Heart left ventricle (tissue), 16 donors: Measurements from ENCODE around the gene CASK. TPM values are rescaled to one million over a fixed set of nuclear protein-coding genes. Genes with fewer than 3 reads are reported as not detected.

Experiments
- ATAC-seq, 4 donors: fragments of 200-7000 bp; cut with Tn5 transposase; one replicate each; pipeline ENCODE4 v1.9.1; 2020 to 2022; ENCODE audit warnings: moderate library complexity in 4 of 4, mild to moderate bottlenecking in 3 of 4, moderate number of reproducible peaks in 1 of 4
- DNase-seq, 5 donors: peaks; one replicate each; pipeline ENCODE4 v3.0.0-alpha.2; 2020
- H3K27ac ChIP-seq, 12 donors: fragments of 200-600 bp; sonication (generic) in 4 of 12; one replicate each; pipeline versions ENCODE4 v1.5.0 to v1.8.0; 2016 to 2022; ENCODE audit warnings: mild to moderate bottlenecking in 2 of 12
- H3K27me3 ChIP-seq, 9 donors: fragments of 200-600 bp; sonication (generic) in 2 of 9; one replicate each; pipeline versions ENCODE4 v1.5.1 to v1.8.0; 2016 to 2022; ENCODE audit warnings: mild to moderate bottlenecking in 3 of 9
- H3K36me3 ChIP-seq, 9 donors: fragments of 200-600 bp; sonication (generic) in 2 of 9; one replicate each; pipeline versions ENCODE4 v1.5.0 to v1.8.0; 2018 to 2022; ENCODE audit warnings: mild to moderate bottlenecking in 2 of 9
- H3K4me1 ChIP-seq, 12 donors: fragments of 200-600 bp; sonication (generic) in 4 of 12; one replicate each; pipeline versions ENCODE4 v1.5.0 to v1.8.0; 2016 to 2022; ENCODE audit warnings: mild to moderate bottlenecking in 3 of 12
- H3K4me3 ChIP-seq, 12 donors: fragments of 200-600 bp; sonication (generic) in 4 of 12; one replicate each; pipeline versions ENCODE4 v1.5.0 to v1.8.0; 2017 to 2022; ENCODE audit warnings: mild to moderate bottlenecking in 9 of 12, moderate library complexity in 4 of 12
- H3K9me3 ChIP-seq, 12 donors: fragments of 200-600 bp; sonication (generic) in 4 of 12; one replicate each; pipeline versions ENCODE4 v1.5.0 to v1.8.0; 2016 to 2022; ENCODE audit warnings: mild to moderate bottlenecking in 1 of 12
- CTCF ChIP-seq, 12 donors: fragments of 200-600 bp; sonication (generic) in 4 of 12; IDR thresholded peaks; one replicate each; pipeline versions ENCODE4 v1.5.0 to v1.8.0; 2018 to 2022; ENCODE audit warnings: antibody characterized with exemption in 12 of 12, mild to moderate bottlenecking in 5 of 12
- POLR2A ChIP-seq, 2 donors: fragments of 450-650 bp; IDR thresholded peaks; one replicate each; pipeline ENCODE4 v1.6.1; 2017; ENCODE audit warnings: antibody characterized with exemption in 2 of 2, mild to moderate bottlenecking in 2 of 2, moderate library complexity in 2 of 2
- WGBS, 4 donors: extraction: QIAGEN DNeasy Blood & Tissue Kit in 2 of 4; methylation state at CpG; one replicate each; pipeline versions ENCODE4 v1.1.5 to v1.1.7; 2013 to 2018; 5-methylcytosine and 5-hydroxymethylcytosine counted together
- intact Hi-C, 10 donors: fragments of 100-400 bp; cut with DNase I; formaldehyde crosslinking; loops; one replicate each; pipeline versions ENCODE4 v1.11.1 to v1.14.2; 2022
- polyA plus RNA-seq, 2 donors: library from polyadenylated mRNA; stranded (reverse); fragments of 200-250 nt; gene quantifications; one replicate each; pipeline ENCODE4 v1.2.3, GENCODE V29; 2013
- total RNA-seq, 9 donors: library from RNA; depleted of rRNA in 2 of 9; stranded (reverse); fragments of >200 nt in 2 of 9; fragmentation: NEBNext Ultra II Directional in 3 of 9; extraction: Animal tissue kit (Norgen Biotek cat#: 25700) in 3 of 9; gene quantifications; one replicate each; pipeline versions ENCODE4 v1.1.0 to v1.2.4, GENCODE V29; 2016 to 2023
- donor health status: ischemic (EF 13 %, LVEDD 7.1; RV severe dilation, severe dysfunction).
- donor health status: healthy with polysubstance abuse.
- donor health status: DM: no; HTN: yes; CAD: no.
- donor health status: DM: no; HTN: no; CAD: no.
- donor health status: ischemic (EF 25% LVEDD 6.9; RV normal size, moderate dysfunction).
- donor health status: ischemic (EF 25% LVEDD 5.7; RV mildly dilated, moderate dysfunction).
- donor health status: healthy.
- donor health status: DM: yes; HTN: yes; CAD: no.
- donor health status: ischemic (EF 35%, LVEDD 5.7; RV mildly dilated, moderate dysfunction).
- donor health status: nonischemic (EF 11% LVEDD 7.7; RV severe dilation, severe dysfunction).
- donor health status: DM: yes; HTN: yes; CAD: no.
- donor health status: PGD.
- donor health status: ischemic (EF 29% LVEDD 5.4; RV normal size, mild dysfunction).
- donor health status: nonischemic (EF 23%, LVEDD 6.1; RV moderate dilation, normal function).

The CASK gene
- total and polyA plus RNA-seq, 11 donors: 2.9 to 25.6 (median 13.6) TPM

GRCh38 chrX:41490446-41490845 is 432.9 kb downstream of the CASK start:
- peaks cover 0 to 7% (median 0%) of the 10 kb centered on the region in 12 donors for H3K9me3 ChIP-seq
- DNase-seq (no peak), ATAC-seq (no peak)
- TF ChIP-seq CTCF (IDR thresholded peaks at IDR 0.05) (no peak), POLR2A (IDR thresholded peaks at IDR 0.05) (no peak)
- peaks cover 0 to 16% (median 0%) of the 10 kb centered on the region in 9 donors for H3K27me3 ChIP-seq
- intact Hi-C loops: no loop called here
- no peaks in the 10 kb centered on the region for H3K36me3 ChIP-seq
- H3K4me1 ChIP-seq: no peaks in the 10 kb centered on the region
- no peak overlapping the region for H3K4me3 ChIP-seq
- H3K27ac ChIP-seq: no peak overlapping the region
- 89 to 99% (median 93%) methylated on average over 3 of the region's 3 CpGs for WGBS, 4 donors

GRCh38 chrX:41482154-41482850 is 441.1 kb downstream of the CASK start:
- no peak for TF ChIP-seq POLR2A (IDR thresholded peaks at IDR 0.05)
- TF ChIP-seq CTCF (IDR thresholded peaks at IDR 0.05): no peak
- ATAC-seq (no peak), DNase-seq (no peak)
- Histone ChIP-seq H3K27me3 (peaks cover 0 to 9% (median 0%) of the 10 kb centered on the region in 9 donors), H3K9me3 (peaks cover 0 to 10% (median 0%) of the 10 kb centered on the region in 12 donors), H3K4me3 (no peak overlapping the region), H3K36me3 (no peaks in the 10 kb centered on the region), H3K4me1 (no peaks in the 10 kb centered on the region), H3K27ac (no peak overlapping the region)
- 72 to 78% (median 75%) methylated on average over 5 of the region's 5 CpGs for WGBS, 4 donors
- intact Hi-C loops: no loop called here

GRCh38 chrX:41481264-41482109 is 441.9 kb downstream of the CASK start:
- Histone ChIP-seq H3K36me3 (no peaks in the 10 kb centered on the region), H3K27ac (no peak overlapping the region), H3K4me3 (no peak overlapping the region), H3K9me3 (peaks cover 0 to 10% (median 0%) of the 10 kb centered on the region in 12 donors), H3K27me3 (peaks cover 0 to 4% (median 0%) of the 10 kb centered on the region in 9 donors), H3K4me1 (no peaks in the 10 kb centered on the region)
- peak in 5 of 12 donors; percentile 2 to 35 (median 23) for TF ChIP-seq CTCF (IDR thresholded peaks at IDR 0.05)
- no peak for TF ChIP-seq POLR2A (IDR thresholded peaks at IDR 0.05)
- ATAC-seq (peak in 1 of 4 donors; percentile 29), DNase-seq (no peak)
- intact Hi-C loops: no loop called here
- 58 to 88% (median 83%) methylated on average over 6 of the region's 6 CpGs for WGBS, 4 donors
